ENCODE results near the gene CGNL1. TPM values are rescaled to one million over a fixed set of nuclear protein-coding genes. Genes with fewer than 3 reads are reported as not detected.

The CGNL1 gene
- total and polyA plus RNA-seq, 10 of the 15 experiments (the other 5 are each of a cell fraction or from before 2014, with no cell fraction given), result under 0.01 to 0.27 (median 0.04) TPM; not detected in 3

DNA sequence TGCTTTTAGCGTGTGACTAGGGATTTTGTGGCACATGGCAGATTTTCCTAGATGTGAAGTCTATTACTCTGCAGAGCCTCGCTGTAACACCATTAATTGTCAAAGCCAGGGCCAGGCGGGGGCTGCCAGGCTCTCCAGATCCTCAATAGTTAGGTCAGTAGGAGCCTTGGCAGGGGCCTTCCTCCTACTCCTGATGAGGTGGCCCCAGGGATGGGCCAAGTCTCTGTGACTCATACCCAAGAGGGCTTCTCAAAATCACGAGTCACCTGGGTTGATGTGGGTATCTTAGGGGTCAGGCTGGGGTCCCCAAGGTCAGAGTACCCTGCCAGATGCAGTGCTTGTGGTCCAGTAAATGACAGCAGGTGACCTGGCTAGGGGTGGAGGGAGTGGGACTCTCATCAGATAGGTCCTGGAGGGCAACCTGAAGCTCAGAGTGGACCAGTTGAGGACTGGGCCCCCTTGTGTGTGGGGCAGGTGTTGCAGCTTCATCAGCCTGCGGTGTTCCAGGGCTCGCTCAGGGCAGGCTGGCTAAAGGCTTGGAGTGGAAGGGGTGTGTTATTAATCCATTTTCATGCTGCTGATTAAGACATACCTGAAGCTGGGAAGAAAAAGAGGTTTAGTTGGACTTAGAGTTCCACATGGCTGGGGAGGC, 126.9 kb downstream of the CGNL1 start:
- in situ Hi-C loops (cut with MboI), result no loop called here
- ChIA-PET POLR2A (no interaction called here), CTCF (interaction anchor here (1.2 to 1.5 kb wide), 3 partner anchors 148 to 357 kb away, joined by 3 to 4 read pairs (median 4); no protein-coding TSS in a partner anchor), RAD21 (ENCODE audit: unreplicated experiment) (interaction anchor here (1.0 to 1.1 kb wide), 2 partner anchors 162 to 356 kb away, joined by 4 read pairs; no protein-coding TSS in a partner anchor), SMC1A (ENCODE audit: uncharacterized antibody, unreplicated experiment) (interaction anchor here (1.5 kb wide), 1 partner anchor 163 kb away, joined by 6 read pairs; no protein-coding TSS in a partner anchor)
- WGBS (ENCODE audit: insufficient coverage, insufficient replicate concordance, low lambda C conversion rate, missing lambda C conversion rate), result 53% methylated on average over 6 of the region's 6 CpGs
- H3K36me3 ChIP-seq (ENCODE audit: control insufficient read depth in 2 of 2, insufficient read depth in 2 of 2, low read length in 1 of 2), result no peaks in the 10 kb centered on the region
- no TSS peak for BruUV-seq (replicated peaks)
- no peaks in the 10 kb centered on the region for H3K4me1 ChIP-seq (ENCODE audit: control insufficient read depth, insufficient read depth, low read length)
- H3K4me3 ChIP-seq, result no peak overlapping the region
- no peaks in the 10 kb centered on the region for H4K20me1 ChIP-seq (ENCODE audit: control insufficient read depth, insufficient read depth)
- no peak overlapping the region for H3K9ac ChIP-seq (ENCODE audit: control insufficient read depth, insufficient read depth, low read length)
- H3K27ac ChIP-seq (ENCODE audit: control insufficient read depth, insufficient read depth), result no peak overlapping the region
- intact Hi-C loops (cut with micrococcal nuclease; ENCODE audit: unreplicated experiment), result no loop called here
- no peaks in the 10 kb centered on the region for H3K79me2 ChIP-seq (ENCODE audit: control insufficient read depth, insufficient read depth, low read length)
- DNase-seq (ENCODE audit: low read depth, low spot score), result no peak
- no peak overlapping the region for H2AFZ ChIP-seq (ENCODE audit: control insufficient read depth, low read depth, low read length)
- peak; percentile 67 for ATAC-seq
- H3K9me3 ChIP-seq (replicated peaks; ENCODE audit: control insufficient read depth, insufficient read depth, low read length), result no peaks in the 10 kb centered on the region
- no peak overlapping the region for H3K4me2 ChIP-seq (ENCODE audit: control insufficient read depth, insufficient read depth)
- no peak for FAIRE-seq
- no peaks in the 10 kb centered on the region; a peak in 1 of 4 replicates for H3K27me3 ChIP-seq (replicated peaks in 1 of 2; ENCODE audit: control insufficient read depth in 2 of 2, insufficient read depth in 2 of 2, low read length in 1 of 2)
- TF ChIP-seq, protein P1, sequence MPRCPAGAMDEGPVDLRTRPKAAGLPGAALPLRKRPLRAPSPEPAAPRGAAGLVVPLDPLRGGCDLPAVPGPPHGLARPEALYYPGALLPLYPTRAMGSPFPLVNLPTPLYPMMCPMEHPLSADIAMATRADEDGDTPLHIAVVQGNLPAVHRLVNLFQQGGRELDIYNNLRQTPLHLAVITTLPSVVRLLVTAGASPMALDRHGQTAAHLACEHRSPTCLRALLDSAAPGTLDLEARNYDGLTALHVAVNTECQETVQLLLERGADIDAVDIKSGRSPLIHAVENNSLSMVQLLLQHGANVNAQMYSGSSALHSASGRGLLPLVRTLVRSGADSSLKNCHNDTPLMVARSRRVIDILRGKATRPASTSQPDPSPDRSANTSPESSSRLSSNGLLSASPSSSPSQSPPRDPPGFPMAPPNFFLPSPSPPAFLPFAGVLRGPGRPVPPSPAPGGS (IDR thresholded peaks at IDR 0.05; ENCODE audit: borderline replicate concordance, insufficient read depth, low read depth, low read length, poor library complexity, severe bottlenecking), result no peak
- no peak for TF ChIP-seq NBN (IDR thresholded peaks at IDR 0.05)
- TF ChIP-seq, protein P2, sequence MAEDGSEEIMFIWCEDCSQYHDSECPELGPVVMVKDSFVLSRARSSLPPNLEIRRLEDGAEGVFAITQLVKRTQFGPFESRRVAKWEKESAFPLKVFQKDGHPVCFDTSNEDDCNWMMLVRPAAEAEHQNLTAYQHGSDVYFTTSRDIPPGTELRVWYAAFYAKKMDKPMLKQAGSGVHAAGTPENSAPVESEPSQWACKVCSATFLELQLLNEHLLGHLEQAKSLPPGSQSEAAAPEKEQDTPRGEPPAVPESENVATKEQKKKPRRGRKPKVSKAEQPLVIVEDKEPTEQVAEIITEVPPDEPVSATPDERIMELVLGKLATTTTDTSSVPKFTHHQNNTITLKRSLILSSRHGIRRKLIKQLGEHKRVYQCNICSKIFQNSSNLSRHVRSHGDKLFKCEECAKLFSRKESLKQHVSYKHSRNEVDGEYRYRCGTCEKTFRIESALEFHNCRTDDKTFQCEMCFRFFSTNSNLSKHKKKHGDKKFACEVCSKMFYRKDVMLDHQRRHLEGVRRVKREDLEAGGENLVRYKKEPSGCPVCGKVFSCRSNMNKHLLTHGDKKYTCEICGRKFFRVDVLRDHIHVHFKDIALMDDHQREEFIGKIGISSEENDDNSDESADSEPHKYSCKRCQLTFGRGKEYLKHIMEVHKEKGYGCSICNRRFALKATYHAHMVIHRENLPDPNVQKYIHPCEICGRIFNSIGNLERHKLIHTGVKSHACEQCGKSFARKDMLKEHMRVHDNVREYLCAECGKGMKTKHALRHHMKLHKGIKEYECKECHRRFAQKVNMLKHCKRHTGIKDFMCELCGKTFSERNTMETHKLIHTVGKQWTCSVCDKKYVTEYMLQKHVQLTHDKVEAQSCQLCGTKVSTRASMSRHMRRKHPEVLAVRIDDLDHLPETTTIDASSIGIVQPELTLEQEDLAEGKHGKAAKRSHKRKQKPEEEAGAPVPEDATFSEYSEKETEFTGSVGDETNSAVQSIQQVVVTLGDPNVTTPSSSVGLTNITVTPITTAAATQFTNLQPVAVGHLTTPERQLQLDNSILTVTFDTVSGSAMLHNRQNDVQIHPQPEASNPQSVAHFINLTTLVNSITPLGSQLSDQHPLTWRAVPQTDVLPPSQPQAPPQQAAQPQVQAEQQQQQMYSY (CRISPR knock-in tag; IDR thresholded peaks at IDR 0.05), result no peak
- TF ChIP-seq, protein P3, sequence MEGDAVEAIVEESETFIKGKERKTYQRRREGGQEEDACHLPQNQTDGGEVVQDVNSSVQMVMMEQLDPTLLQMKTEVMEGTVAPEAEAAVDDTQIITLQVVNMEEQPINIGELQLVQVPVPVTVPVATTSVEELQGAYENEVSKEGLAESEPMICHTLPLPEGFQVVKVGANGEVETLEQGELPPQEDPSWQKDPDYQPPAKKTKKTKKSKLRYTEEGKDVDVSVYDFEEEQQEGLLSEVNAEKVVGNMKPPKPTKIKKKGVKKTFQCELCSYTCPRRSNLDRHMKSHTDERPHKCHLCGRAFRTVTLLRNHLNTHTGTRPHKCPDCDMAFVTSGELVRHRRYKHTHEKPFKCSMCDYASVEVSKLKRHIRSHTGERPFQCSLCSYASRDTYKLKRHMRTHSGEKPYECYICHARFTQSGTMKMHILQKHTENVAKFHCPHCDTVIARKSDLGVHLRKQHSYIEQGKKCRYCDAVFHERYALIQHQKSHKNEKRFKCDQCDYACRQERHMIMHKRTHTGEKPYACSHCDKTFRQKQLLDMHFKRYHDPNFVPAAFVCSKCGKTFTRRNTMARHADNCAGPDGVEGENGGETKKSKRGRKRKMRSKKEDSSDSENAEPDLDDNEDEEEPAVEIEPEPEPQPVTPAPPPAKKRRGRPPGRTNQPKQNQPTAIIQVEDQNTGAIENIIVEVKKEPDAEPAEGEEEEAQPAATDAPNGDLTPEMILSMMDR (IDR thresholded peaks at IDR 0.05 in 2 of 3, conservative IDR thresholded peaks at IDR 0.05 in 1 of 3; ENCODE audit: control insufficient read depth in 2 of 3, extremely low read depth in 1 of 3, insufficient read depth in 1 of 3, low read depth in 3 of 3, low read length in 3 of 3), result peak in 2 of 3 experiments; percentile 32; a peak in 3 of 6 replicates
- TF ChIP-seq CHD1 (IDR thresholded peaks at IDR 0.05; ENCODE audit: low read depth, low read length), result no peak
- TF ChIP-seq PAX5 (IDR thresholded peaks at IDR 0.05; ENCODE audit: borderline replicate concordance, low read depth, low read length), result no peak
- TF ChIP-seq, protein P4, sequence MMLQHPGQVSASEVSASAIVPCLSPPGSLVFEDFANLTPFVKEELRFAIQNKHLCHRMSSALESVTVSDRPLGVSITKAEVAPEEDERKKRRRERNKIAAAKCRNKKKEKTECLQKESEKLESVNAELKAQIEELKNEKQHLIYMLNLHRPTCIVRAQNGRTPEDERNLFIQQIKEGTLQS (IDR thresholded peaks at IDR 0.05; ENCODE audit: borderline replicate concordance, extremely low read depth, low read depth, low read length), result no peak
- TF ChIP-seq SIX5 (IDR thresholded peaks at IDR 0.05; ENCODE audit: low read depth, low read length, severe bottlenecking), result no peak
- no peak for TF ChIP-seq DPF2 (IDR thresholded peaks at IDR 0.05)
- no peak for TF ChIP-seq IKZF2 (IDR thresholded peaks at IDR 0.05)
- TF ChIP-seq RAD21 (IDR thresholded peaks at IDR 0.05; ENCODE audit: insufficient read depth, low read depth, low read length), result 0 out of 2 replicates have a peak, but pooled peaks have one; percentile 8
- TF ChIP-seq, protein P5, sequence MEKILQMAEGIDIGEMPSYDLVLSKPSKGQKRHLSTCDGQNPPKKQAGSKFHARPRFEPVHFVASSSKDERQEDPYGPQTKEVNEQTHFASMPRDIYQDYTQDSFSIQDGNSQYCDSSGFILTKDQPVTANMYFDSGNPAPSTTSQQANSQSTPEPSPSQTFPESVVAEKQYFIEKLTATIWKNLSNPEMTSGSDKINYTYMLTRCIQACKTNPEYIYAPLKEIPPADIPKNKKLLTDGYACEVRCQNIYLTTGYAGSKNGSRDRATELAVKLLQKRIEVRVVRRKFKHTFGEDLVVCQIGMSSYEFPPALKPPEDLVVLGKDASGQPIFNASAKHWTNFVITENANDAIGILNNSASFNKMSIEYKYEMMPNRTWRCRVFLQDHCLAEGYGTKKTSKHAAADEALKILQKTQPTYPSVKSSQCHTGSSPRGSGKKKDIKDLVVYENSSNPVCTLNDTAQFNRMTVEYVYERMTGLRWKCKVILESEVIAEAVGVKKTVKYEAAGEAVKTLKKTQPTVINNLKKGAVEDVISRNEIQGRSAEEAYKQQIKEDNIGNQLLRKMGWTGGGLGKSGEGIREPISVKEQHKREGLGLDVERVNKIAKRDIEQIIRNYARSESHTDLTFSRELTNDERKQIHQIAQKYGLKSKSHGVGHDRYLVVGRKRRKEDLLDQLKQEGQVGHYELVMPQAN (conservative IDR thresholded peaks at IDR 0.05), result no peak
- no peak for TF ChIP-seq ASH2L (IDR thresholded peaks at IDR 0.05; ENCODE audit: borderline replicate concordance, low read depth)

Measured in GM12878 (cell line).